H9 (cell line): Measurements from ENCODE around the gene FAM98C. TPM values are rescaled to one million over a fixed set of nuclear protein-coding genes. Genes with fewer than 3 reads are reported as not detected.

Source experiments
- DNase-seq: peaks from one replicate; pipeline ENCODE4 v3.0.0-alpha.2; 2017
- H2AFZ ChIP-seq: one replicate; pipeline ENCODE4 v1.6.1; 2013; ENCODE audit warnings: mild to moderate bottlenecking, low read length, control low read depth, moderate library complexity
- H2AK5ac ChIP-seq: 2 replicates; pipeline ENCODE4 v1.6.1; 2013; ENCODE audit warnings: low read length, control low read depth, mixed read lengths; ENCODE audit not compliant: insufficient read length
- H2BK120ac ChIP-seq: one replicate; pipeline ENCODE4 v1.6.1; 2013; ENCODE audit warnings: low read depth, mild to moderate bottlenecking, low read length, control low read depth, inconsistent platforms; ENCODE audit not compliant: poor library complexity, severe bottlenecking
- H2BK12ac ChIP-seq: 2 replicates; pipeline ENCODE4 v1.6.1; 2013; ENCODE audit warnings: low read length, control low read depth, mixed read lengths, low read depth; ENCODE audit not compliant: insufficient read length
- H2BK15ac ChIP-seq: 2 replicates; pipeline ENCODE4 v1.6.1; 2013; ENCODE audit warnings: low read depth, low read length, control low read depth
- H2BK20ac ChIP-seq: one replicate; pipeline ENCODE4 v1.6.1; 2013; ENCODE audit warnings: low read depth, mild to moderate bottlenecking, low read length, control low read depth, inconsistent platforms; ENCODE audit not compliant: poor library complexity, severe bottlenecking
- H2BK5ac ChIP-seq: 2 replicates; pipeline ENCODE4 v1.6.1; 2013; ENCODE audit warnings: low read length, control low read depth, mixed read lengths; ENCODE audit not compliant: insufficient read length
- H3K14ac ChIP-seq: 2 replicates; pipeline ENCODE4 v1.6.1; 2013; ENCODE audit warnings: low read length, control low read depth; ENCODE audit not compliant: insufficient read depth
- H3K18ac ChIP-seq: 2 replicates; pipeline ENCODE4 v1.6.1; 2013; ENCODE audit warnings: low read depth, mild to moderate bottlenecking, mixed read lengths, low read length, control low read depth; ENCODE audit not compliant: insufficient read length
- H3K23ac ChIP-seq: 2 replicates; pipeline ENCODE4 v1.6.1; 2013; ENCODE audit warnings: low read length, control low read depth, mixed read lengths, low read depth; ENCODE audit not compliant: insufficient read length
- H3K23me2 ChIP-seq: 2 replicates; pipeline ENCODE4 v1.6.1; 2013; ENCODE audit warnings: low read depth, mild to moderate bottlenecking, mixed read lengths, low read length, control low read depth; ENCODE audit not compliant: insufficient read length, poor library complexity, severe bottlenecking
- H3K27ac ChIP-seq: 2 replicates; pipeline ENCODE4 v1.5.1; 2013; ENCODE audit warnings: low read length, control low read depth, mixed read lengths, low read depth; ENCODE audit not compliant: insufficient read length
- H3K27me3 ChIP-seq: 2 replicates; pipeline ENCODE4 v1.6.1; 2013; ENCODE audit warnings: low read length, control low read depth, inconsistent platforms; ENCODE audit not compliant: insufficient read depth
- H3K4ac ChIP-seq: 2 replicates; pipeline ENCODE4 v1.6.1; 2013; ENCODE audit warnings: low read depth, mild to moderate bottlenecking, control low read depth, inconsistent platforms, low read length, moderate library complexity
- H3K4me1 ChIP-seq: 2 replicates; pipeline ENCODE4 v1.6.1; 2013; ENCODE audit warnings: low read length, control low read depth, inconsistent platforms; ENCODE audit not compliant: insufficient read depth
- H3K4me2 ChIP-seq: 2 replicates; pipeline ENCODE4 v1.6.1; 2013; ENCODE audit warnings: low read length, control low read depth, mixed read lengths; ENCODE audit not compliant: insufficient read length, insufficient read depth
- H3K56ac ChIP-seq: 2 replicates; pipeline ENCODE4 v1.6.1; 2013; ENCODE audit warnings: low read depth, mild to moderate bottlenecking, mixed read lengths, low read length, control low read depth; ENCODE audit not compliant: insufficient read length
- H3K79me1 ChIP-seq: 2 replicates; pipeline ENCODE4 v1.6.1; 2013; ENCODE audit warnings: low read depth, mild to moderate bottlenecking, moderate library complexity, low read length, control low read depth, inconsistent platforms; ENCODE audit not compliant: insufficient read depth, poor library complexity, severe bottlenecking
- H3K79me2 ChIP-seq: 2 replicates; pipeline ENCODE4 v1.6.1; 2013; ENCODE audit warnings: low read length, control low read depth, inconsistent platforms; ENCODE audit not compliant: insufficient read depth
- H3K9ac ChIP-seq: 2 replicates; pipeline ENCODE4 v1.6.1; 2013; ENCODE audit warnings: low read length, control low read depth, mixed read lengths; ENCODE audit not compliant: insufficient read length; ENCODE audit errors: extremely low read depth
- H3K9me3 ChIP-seq: one replicate; pipeline ENCODE4 v1.6.1; 2013; ENCODE audit warnings: low read depth, low read length, inconsistent platforms; ENCODE audit not compliant: control insufficient read depth
- H3T11ph ChIP-seq: one replicate; pipeline ENCODE4 v1.6.1; 2013; ENCODE audit warnings: mild to moderate bottlenecking, low read length, control low read depth, inconsistent platforms
- H4K20me1 ChIP-seq: one replicate; pipeline ENCODE4 v1.6.1; 2013; ENCODE audit not compliant: control insufficient read depth, insufficient read length, insufficient read depth
- H4K5ac ChIP-seq: 2 replicates; pipeline ENCODE4 v1.6.1; 2013; ENCODE audit warnings: low read depth, mild to moderate bottlenecking, mixed read lengths, low read length, control low read depth; ENCODE audit not compliant: insufficient read length
- H4K8ac ChIP-seq: replicated peaks from 2 replicates; pipeline ENCODE4 v1.6.1; 2013; ENCODE audit warnings: low read length, control low read depth, mixed read lengths, low read depth; ENCODE audit not compliant: insufficient read length
- H4K91ac ChIP-seq: 2 replicates; pipeline ENCODE4 v1.6.1; 2013; ENCODE audit warnings: low read depth, mild to moderate bottlenecking, moderate library complexity, mixed read lengths, low read length, control low read depth; ENCODE audit not compliant: insufficient read length
- H3K27ac Mint-ChIP-seq, 3 experiments: 2 replicates in 2 of 3; 3 replicates in 1 of 3; pipeline ENCODE4 v1.8.0; 2020 to 2021; ENCODE audit warnings: mixed read lengths in 3 of 3, mild to moderate bottlenecking in 1 of 3, moderate library complexity in 1 of 3
- H3K27me3 Mint-ChIP-seq: 2 replicates; pipeline ENCODE4 v1.8.0; 2021; ENCODE audit warnings: low read depth, mild to moderate bottlenecking, moderate library complexity, mixed read lengths
- H3K36me3 Mint-ChIP-seq, 3 experiments: 2 replicates in 2 of 3; 3 replicates in 1 of 3; pipeline ENCODE4 v1.8.0; 2020 to 2021; ENCODE audit warnings: low read depth in 3 of 3, mixed read lengths in 3 of 3; ENCODE audit not compliant: insufficient read depth in 1 of 3
- H3K4me1 Mint-ChIP-seq, 2 experiments: 2 replicates each; pipeline ENCODE4 v1.8.0; 2020; ENCODE audit warnings: mixed read lengths in 2 of 2
- H3K4me3 Mint-ChIP-seq, 2 experiments: 2 replicates in 1 of 2; 3 replicates in 1 of 2; pipeline ENCODE4 v1.8.0; 2020 to 2021; ENCODE audit warnings: mild to moderate bottlenecking in 2 of 2, mixed read lengths in 2 of 2, moderate library complexity in 1 of 2
- H3K9me3 Mint-ChIP-seq, 2 experiments: 2 replicates in 1 of 2; 3 replicates in 1 of 2; pipeline ENCODE4 v1.8.0; 2020; ENCODE audit warnings: mild to moderate bottlenecking in 2 of 2, mixed read lengths in 2 of 2, moderate library complexity in 1 of 2
- WGBS: extraction: QIAGEN DNeasy Blood & Tissue Kit; methylation state at CpG from one replicate; pipeline ENCODE4 v1.1.7; 2013; ENCODE audit warnings: missing lambda C conversion rate, low lambda C conversion rate, mixed read lengths; ENCODE audit not compliant: insufficient read length; ENCODE audit errors: extremely low coverage; 5-methylcytosine and 5-hydroxymethylcytosine counted together
- total RNA-seq: library from RNA; stranded (reverse); gene quantifications from 2 replicates; pipeline ENCODE4 v1.2.1, GENCODE V29; 2021
- TF ChIP-seq, protein P1 (sequence below): fragments of 200-600 bp; sonication (generic); conservative IDR thresholded peaks from 3 replicates; pipeline ENCODE4 v1.8.0; 2021; ENCODE audit warnings: antibody characterized with exemption, mild to moderate bottlenecking

FAM98C gene
- total RNA-seq, 1 experiment from 2014 or later = 16.4 TPM

DNA sequence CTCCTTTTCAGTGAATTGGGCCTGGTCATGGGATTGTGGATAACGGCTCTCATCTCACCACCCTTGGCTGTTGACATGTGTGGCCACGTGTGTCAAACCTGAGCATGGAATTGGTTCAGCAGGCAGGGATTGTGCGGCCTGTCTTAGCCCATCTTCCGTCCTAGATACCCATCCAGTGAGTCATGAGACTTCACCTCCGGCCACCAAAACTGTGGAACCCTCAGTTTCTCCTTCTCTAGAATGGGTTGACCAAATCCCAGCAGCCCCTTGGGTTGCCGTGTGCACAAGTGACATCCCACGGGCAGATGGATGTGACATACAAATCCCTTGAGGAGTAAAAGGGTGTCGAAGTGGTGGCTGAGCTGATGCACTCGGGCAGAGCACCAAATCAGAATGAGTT lies 21.8 kb upstream of the FAM98C start:
- Histone ChIP-seq H2AK5ac (no peak overlapping the region), H3K27ac (no peak overlapping the region), H3T11ph (no peak overlapping the region), H3K9me3 (no peaks in the 10 kb centered on the region), H4K5ac (no peak overlapping the region), H2BK15ac (no peak overlapping the region), H2AFZ (no peak overlapping the region), H3K9ac (no peak overlapping the region), H4K8ac (no peak overlapping the region), H2BK20ac (no peak overlapping the region), H4K91ac (no peak overlapping the region), H3K4ac (no peak overlapping the region), H3K4me2 (no peak overlapping the region), H3K56ac (no peak overlapping the region), H2BK120ac (no peak overlapping the region), H3K27me3 (no peaks in the 10 kb centered on the region), H3K14ac (no peak overlapping the region), H3K79me2 (peaks cover 7% of the 10 kb centered on the region; the same call in 1 of the 2 replicates), H2BK5ac (no peak overlapping the region), H3K79me1 (peaks cover 6% of the 10 kb centered on the region), H2BK12ac (no peak overlapping the region), H3K23ac (no peak overlapping the region), H3K4me1 (no peaks in the 10 kb centered on the region), H3K18ac (no peak overlapping the region), H3K23me2 (peaks cover 2% of the 10 kb centered on the region), H4K20me1 (peaks cover 3% of the 10 kb centered on the region)
- H3K4me3 Mint-ChIP-seq = no peak overlapping the region
- TF ChIP-seq, protein P1, sequence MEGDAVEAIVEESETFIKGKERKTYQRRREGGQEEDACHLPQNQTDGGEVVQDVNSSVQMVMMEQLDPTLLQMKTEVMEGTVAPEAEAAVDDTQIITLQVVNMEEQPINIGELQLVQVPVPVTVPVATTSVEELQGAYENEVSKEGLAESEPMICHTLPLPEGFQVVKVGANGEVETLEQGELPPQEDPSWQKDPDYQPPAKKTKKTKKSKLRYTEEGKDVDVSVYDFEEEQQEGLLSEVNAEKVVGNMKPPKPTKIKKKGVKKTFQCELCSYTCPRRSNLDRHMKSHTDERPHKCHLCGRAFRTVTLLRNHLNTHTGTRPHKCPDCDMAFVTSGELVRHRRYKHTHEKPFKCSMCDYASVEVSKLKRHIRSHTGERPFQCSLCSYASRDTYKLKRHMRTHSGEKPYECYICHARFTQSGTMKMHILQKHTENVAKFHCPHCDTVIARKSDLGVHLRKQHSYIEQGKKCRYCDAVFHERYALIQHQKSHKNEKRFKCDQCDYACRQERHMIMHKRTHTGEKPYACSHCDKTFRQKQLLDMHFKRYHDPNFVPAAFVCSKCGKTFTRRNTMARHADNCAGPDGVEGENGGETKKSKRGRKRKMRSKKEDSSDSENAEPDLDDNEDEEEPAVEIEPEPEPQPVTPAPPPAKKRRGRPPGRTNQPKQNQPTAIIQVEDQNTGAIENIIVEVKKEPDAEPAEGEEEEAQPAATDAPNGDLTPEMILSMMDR = no peak
- peaks cover 23 to 63% (median 50%) of the 10 kb centered on the region in 3 experiments; a peak in 6 of 7 replicates for H3K36me3 Mint-ChIP-seq
- no peaks in the 10 kb centered on the region for H3K9me3 Mint-ChIP-seq
- WGBS = no CpG with 5 or more reads among the region's 9 CpGs
- no peak for DNase-seq
- peaks cover 10 to 17% of the 10 kb centered on the region in 2 experiments for H3K4me1 Mint-ChIP-seq
- H3K27me3 Mint-ChIP-seq = no peaks in the 10 kb centered on the region
- no peak overlapping the region for H3K27ac Mint-ChIP-seq
